Activated T-cell treated with anti-CD3 and anti-CD28 coated beads, Interleukin-2, amount 50 U/mL, for 72 hours (primary cell): ENCODE results near the gene TSPOAP1. TPM values are rescaled to one million over a fixed set of nuclear protein-coding genes. Genes with fewer than 3 reads are reported as not detected.

Source experiments
- ATAC-seq, 2 donors: fragments of 150-1000 bp; cut with Tn5 transposase; replicated peaks in 1 of 2; 2 replicates each; pipeline ENCODE4 v1.10.0; 2021; ENCODE audit warnings: moderate library complexity in 2 of 2, mild to moderate bottlenecking in 1 of 2
- DNase-seq, 2 donors: peaks; one replicate each; pipeline ENCODE4 v3.0.0; 2021 to 2022; ENCODE audit warnings: mixed read lengths in 1 of 2
- H3K27ac Mint-ChIP-seq: one replicate; pipeline ENCODE4 v1.8.0; 2022; ENCODE audit warnings: mild to moderate bottlenecking, moderate library complexity, mixed read lengths
- H3K27me3 Mint-ChIP-seq: one replicate; pipeline ENCODE4 v1.8.0; 2022; ENCODE audit warnings: low read depth, mixed read lengths
- H3K36me3 Mint-ChIP-seq, 2 donors: one replicate each; pipeline ENCODE4 v1.8.0; 2022; ENCODE audit warnings: mixed read lengths in 2 of 2, mild to moderate bottlenecking in 1 of 2; ENCODE audit not compliant: insufficient read depth in 2 of 2
- H3K4me1 Mint-ChIP-seq: one replicate; pipeline ENCODE4 v1.8.0; 2022; ENCODE audit warnings: low read depth, mixed read lengths
- H3K4me3 Mint-ChIP-seq, 2 donors: one replicate each; pipeline ENCODE4 v1.8.0; 2022; ENCODE audit warnings: mild to moderate bottlenecking in 2 of 2, mixed read lengths in 2 of 2, moderate library complexity in 2 of 2
- H3K9me3 Mint-ChIP-seq, 2 donors: one replicate each; pipeline ENCODE4 v1.8.0; 2022; ENCODE audit warnings: mixed read lengths in 2 of 2
- total RNA-seq, 2 donors: library from RNA; stranded (reverse); gene quantifications; one replicate each; pipeline ENCODE4 v1.2.3, GENCODE V29; 2022

TSPOAP1 gene
- total RNA-seq, 2 donors from 2014 or later = 42.3 to 55.3 TPM

DNA sequence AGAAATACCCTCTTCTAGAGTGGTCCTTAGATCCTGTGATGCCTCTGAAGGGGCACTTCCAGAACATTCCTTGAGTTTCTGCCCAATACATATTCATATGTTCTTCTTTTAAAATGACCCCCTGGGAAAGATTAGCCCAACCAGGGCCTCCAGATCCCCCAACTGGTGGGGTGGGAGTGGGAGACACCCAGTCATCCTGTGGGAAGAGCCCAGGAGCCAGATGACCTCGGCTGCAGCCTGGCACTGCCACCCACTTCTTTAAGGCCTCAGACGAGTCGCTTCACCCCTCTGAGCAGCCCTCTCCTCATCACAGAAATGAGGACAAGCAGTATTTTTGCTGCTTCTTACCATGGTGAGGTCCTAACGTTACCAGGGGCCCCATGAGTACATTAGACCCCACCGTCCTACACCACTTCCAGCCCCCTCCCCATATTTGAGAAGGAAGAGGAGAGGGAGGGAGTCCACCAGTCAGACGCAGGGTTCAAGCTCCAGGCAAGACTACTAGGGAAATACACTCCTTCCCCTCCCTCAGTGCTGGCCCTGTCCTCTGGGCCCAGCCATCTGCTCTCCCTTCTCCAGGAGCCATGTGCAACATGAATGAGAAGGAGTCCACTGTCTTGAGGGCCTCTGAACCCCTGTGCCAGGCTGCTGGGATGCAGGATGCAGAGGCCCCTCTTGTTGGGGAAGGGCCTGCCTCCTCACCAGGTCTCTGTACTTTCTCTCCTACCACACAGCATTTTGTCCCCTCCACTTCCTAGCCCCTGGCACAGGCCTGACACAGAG, 59.6 kb downstream of the TSPOAP1 start:
- Mint-ChIP-seq H3K9me3 (no peaks in the 10 kb centered on the region), H3K27ac (no peak overlapping the region), H3K4me1 (no peaks in the 10 kb centered on the region), H3K27me3 (peaks cover 11% of the 10 kb centered on the region), H3K4me3 (no peak overlapping the region), H3K36me3 (no peaks in the 10 kb centered on the region)
- DNase-seq = no peak
- ATAC-seq = no peak

DNA sequence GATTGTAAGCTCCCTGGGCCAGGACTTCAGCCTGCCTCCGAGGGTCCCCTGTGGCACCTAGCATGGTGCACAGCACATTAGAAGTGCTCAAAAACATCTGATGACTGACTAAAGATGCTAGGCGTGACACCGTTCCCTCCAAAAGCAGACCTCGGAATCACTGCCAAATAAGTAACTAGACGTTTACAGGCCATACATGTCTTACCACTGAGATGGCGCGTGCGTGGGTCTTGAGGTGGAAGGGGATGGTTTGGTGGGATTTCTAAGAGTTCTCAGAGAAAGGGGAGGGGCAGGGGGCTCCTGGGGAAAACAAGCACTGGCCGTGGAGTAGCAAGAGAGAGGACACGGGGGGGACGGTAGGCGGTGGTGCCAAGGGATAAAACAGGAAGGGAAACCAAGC, 60.3 kb downstream of the TSPOAP1 start:
- H3K36me3 Mint-ChIP-seq = no peaks in the 10 kb centered on the region
- no peak overlapping the region for H3K4me3 Mint-ChIP-seq
- H3K27ac Mint-ChIP-seq = no peak overlapping the region
- peaks cover 18% of the 10 kb centered on the region for H3K27me3 Mint-ChIP-seq
- ATAC-seq = no peak
- H3K9me3 Mint-ChIP-seq = no peaks in the 10 kb centered on the region
- no peaks in the 10 kb centered on the region for H3K4me1 Mint-ChIP-seq
- DNase-seq = no peak

DNA sequence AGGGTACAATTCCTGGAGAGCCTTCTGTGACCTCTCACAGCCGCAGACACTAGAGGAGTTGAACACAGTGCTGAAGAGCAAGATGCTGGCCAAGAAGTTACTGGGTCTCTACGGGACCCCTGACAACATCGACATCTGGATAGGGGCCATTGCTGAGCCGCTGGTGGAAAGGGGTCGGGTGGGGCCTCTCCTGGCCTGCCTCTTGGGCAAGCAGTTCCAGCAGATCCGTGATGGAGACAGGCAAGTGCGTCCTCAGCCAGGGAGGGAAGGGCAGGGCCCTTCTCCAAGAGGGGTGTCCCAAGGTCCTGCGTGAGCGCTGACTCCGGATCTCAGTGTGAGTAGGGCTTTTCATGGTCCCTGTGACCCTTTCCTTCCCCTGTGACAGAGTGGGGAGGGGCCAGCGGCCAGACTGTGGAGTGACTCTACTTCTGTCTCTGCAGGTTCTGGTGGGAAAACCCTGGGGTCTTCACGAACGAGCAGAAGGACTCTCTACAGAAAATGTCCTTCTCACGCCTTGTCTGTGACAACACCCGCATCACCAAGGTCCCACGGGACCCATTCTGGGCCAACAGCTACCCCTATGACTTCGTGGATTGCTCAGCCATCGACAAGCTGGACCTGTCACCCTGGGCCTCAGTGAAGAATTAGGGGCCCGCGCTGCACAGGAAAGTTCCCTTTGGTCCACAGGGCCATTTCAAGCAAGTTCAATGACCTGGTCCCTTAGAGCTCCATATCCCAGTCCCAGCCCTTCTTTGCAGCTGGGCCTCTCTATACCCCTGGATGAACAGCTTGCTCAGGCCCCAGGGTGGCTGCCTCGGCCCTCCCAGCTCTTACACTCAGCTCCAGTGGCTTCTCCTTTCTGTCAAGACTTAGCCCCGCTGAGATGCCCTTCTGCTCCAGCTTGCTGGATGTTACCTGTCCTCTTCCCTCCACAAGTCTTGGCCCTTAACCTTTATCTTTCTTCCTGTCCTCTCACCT, 61.0 kb downstream of the TSPOAP1 start:
- Mint-ChIP-seq H3K36me3 (no peaks in the 10 kb centered on the region), H3K27ac (no peak overlapping the region), H3K9me3 (no peaks in the 10 kb centered on the region), H3K4me3 (no peak overlapping the region), H3K4me1 (no peaks in the 10 kb centered on the region), H3K27me3 (peaks cover 24% of the 10 kb centered on the region)
- DNase-seq (no peak), ATAC-seq (no peak)

DNA sequence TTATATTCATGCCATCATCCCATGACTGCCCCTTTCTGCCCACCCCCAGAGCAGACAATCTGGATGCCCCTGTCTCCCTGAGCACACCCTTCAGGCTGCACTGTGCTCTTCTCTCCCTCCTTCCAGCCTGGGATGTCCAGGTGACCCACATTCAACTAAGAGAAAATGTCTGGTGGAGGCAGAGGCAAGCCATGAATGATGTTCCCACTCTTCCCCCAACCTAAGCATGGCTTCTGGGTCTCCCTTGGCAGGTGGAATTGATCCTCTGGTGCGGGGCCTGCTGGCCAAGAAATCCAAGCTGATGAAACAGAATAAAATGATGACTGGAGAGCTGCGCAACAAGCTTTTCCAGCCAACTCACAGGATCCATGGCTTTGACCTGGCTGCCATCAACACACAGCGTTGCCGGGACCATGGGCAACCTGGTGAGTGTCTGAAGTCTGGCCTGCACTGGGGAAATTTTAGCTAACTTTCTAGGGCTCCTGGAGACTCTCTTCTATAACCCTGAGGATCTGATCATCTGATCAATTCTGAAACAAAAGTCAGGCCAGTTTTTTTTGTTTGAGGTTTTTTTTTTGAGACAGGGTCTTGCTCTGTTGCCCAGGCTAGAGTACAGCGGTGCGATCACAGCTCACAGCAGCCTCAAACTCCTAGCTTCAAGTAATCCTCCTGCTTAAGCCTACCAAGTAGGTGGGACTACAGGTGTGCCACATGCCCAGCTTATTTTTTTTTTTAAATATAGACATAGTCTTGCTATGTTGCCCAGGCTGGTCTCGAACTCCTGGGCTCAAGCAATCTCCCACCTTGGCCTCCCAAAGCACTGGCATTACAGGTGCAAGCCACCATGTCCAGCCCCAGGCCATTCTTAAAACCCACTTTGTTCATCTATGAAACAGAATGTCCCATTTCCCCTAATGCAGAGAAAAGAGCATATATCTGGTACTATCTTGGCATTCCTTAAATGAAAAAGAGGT, 62.4 kb downstream of the TSPOAP1 start:
- peaks cover 39% of the 10 kb centered on the region for H3K27me3 Mint-ChIP-seq
- H3K36me3 Mint-ChIP-seq = no peaks in the 10 kb centered on the region
- H3K9me3 Mint-ChIP-seq = no peaks in the 10 kb centered on the region
- DNase-seq (no peak), ATAC-seq (no peak)
- no peak overlapping the region for H3K4me3 Mint-ChIP-seq
- H3K27ac Mint-ChIP-seq = no peak overlapping the region
- no peaks in the 10 kb centered on the region for H3K4me1 Mint-ChIP-seq

DNA sequence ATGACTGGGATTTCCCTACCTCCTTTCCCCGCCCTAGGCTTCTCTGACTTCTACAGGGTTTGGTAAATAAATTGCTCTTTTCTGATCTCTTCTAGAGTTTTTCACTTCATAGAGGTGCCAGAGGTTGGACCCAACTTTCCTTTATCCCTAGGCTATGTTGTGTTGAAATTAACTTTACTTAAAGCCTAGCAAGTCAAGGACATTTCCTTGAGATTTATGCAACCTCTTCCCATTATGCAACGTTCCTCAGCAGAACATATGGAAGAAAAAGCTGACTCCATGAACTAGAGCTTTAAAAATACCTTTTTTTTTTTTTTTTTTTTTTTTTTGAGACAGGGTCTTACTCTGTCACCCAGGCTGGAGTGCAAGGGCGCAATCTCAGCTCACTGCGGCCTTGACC, 63.3 kb downstream of the TSPOAP1 start:
- H3K4me1 Mint-ChIP-seq = no peaks in the 10 kb centered on the region
- ATAC-seq = no peak
- no peaks in the 10 kb centered on the region for H3K36me3 Mint-ChIP-seq
- H3K27me3 Mint-ChIP-seq = peaks cover 48% of the 10 kb centered on the region
- no peak for DNase-seq
- no peak overlapping the region for H3K27ac Mint-ChIP-seq
- H3K9me3 Mint-ChIP-seq = no peaks in the 10 kb centered on the region
- H3K4me3 Mint-ChIP-seq = no peak overlapping the region

DNA sequence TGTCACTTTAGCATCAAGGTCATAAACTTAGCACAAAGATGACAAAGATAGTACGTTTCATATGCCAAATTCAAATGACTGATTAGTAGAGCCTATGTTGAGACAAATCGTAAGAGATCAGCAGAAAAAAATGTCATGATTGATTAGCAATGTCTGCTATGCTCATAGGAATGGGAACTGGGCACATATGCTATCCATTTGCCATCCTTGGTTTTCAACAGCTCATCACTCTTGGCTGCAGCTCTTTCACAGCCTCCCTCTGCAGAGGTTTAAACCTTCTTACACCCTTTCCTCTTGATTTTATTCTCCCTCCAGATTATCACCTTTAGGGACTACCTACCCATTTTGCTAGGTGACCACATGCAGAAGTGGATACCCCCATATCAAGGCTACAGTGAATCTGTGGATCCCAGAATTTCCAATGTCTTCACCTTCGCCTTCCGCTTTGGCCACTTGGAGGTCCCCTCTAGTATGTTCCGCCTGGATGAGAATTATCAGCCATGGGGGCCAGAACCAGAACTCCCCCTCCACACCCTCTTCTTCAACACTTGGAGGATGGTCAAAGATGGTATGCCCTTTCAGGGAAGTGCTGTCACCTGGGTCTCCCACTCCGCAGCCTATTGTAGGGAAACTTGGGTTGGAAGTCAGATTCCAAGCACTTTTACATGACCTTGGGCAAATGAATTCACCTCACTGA, 64.0 kb downstream of the TSPOAP1 start:
- no peak for DNase-seq
- H3K4me1 Mint-ChIP-seq = no peaks in the 10 kb centered on the region
- no peak for ATAC-seq

DNA sequence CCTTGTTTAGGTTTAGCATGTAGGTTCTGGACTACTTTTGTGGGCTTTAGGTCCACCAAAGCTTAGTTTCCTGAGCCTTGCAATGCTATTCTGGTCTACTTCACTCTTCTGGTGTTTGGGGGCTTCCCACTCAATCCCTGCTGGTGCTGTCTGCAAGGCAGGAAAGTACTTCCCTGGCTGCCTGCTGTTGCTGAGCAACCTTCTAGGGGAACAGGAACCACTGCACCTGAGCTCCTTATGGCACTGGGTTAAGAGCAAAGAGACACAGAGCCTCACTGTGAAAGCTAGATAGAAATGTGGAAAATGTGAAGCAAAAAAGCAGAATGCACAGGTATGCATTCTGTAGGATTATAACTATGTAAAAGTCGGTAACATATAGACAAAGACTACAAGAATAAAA, 64.8 kb downstream of the TSPOAP1 start:
- no peaks in the 10 kb centered on the region for H3K36me3 Mint-ChIP-seq
- ATAC-seq = no peak
- H3K27me3 Mint-ChIP-seq = peaks cover 53% of the 10 kb centered on the region
- no peak overlapping the region for H3K4me3 Mint-ChIP-seq
- DNase-seq = no peak
- no peak overlapping the region for H3K27ac Mint-ChIP-seq
- no peaks in the 10 kb centered on the region for H3K9me3 Mint-ChIP-seq
- H3K4me1 Mint-ChIP-seq = no peaks in the 10 kb centered on the region

More for the DNA sequence above, 64.0 kb downstream of the TSPOAP1 start:
- H3K27me3 Mint-ChIP-seq = peaks cover 53% of the 10 kb centered on the region
- no peak overlapping the region for H3K4me3 Mint-ChIP-seq
- no peak overlapping the region for H3K27ac Mint-ChIP-seq
- H3K9me3 Mint-ChIP-seq = no peaks in the 10 kb centered on the region
- H3K36me3 Mint-ChIP-seq = no peaks in the 10 kb centered on the region

DNA sequence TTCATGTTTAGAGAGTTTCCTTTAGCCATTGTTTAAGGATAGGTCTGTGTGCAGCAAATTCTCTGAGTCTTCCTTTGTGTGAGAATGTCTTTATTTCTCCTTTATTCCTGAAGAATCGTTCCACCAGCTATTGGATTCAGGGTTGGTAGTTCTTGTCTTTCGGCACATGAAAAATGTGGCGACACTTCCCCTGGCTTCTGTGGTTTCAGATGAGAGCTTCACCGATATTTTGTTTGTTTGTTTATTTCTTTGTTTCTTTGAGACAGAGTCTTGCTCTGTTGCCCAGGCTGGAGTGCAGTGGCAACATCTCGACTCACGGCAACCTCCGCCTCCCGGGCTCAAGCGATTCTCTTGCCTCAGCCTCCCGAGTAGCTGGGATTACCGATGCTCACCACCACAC, 66.4 kb downstream of the TSPOAP1 start:
- no peaks in the 10 kb centered on the region for H3K36me3 Mint-ChIP-seq
- no peaks in the 10 kb centered on the region for H3K4me1 Mint-ChIP-seq
- DNase-seq = no peak
- no peak for ATAC-seq
- no peak overlapping the region for H3K4me3 Mint-ChIP-seq
- no peaks in the 10 kb centered on the region for H3K9me3 Mint-ChIP-seq
- no peak overlapping the region for H3K27ac Mint-ChIP-seq
- H3K27me3 Mint-ChIP-seq = peaks cover 65% of the 10 kb centered on the region

DNA sequence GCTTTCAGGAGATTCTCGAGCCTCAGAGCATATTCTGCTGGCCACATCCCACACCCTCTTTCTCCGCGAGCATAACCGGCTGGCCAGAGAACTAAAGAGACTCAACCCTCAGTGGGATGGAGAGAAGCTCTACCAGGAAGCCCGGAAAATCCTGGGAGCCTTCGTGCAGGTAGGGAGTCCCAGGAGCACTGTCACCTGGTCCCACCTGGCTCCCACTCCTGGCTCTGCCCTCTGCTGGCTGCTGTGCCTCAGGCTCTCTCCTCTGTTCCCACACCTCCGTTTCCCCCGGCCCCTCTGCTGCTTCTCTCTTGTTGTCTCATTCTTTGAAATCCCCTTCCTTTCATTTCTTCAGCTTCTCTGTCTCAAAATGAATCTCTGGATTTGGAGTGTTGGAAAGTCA, 73.8 kb downstream of the TSPOAP1 start:
- ATAC-seq (no peak), DNase-seq (no peak)
- Mint-ChIP-seq H3K4me3 (no peak overlapping the region), H3K36me3 (no peaks in the 10 kb centered on the region), H3K27ac (no peak overlapping the region), H3K27me3 (peaks cover 29% of the 10 kb centered on the region), H3K4me1 (no peaks in the 10 kb centered on the region), H3K9me3 (no peaks in the 10 kb centered on the region)

DNA sequence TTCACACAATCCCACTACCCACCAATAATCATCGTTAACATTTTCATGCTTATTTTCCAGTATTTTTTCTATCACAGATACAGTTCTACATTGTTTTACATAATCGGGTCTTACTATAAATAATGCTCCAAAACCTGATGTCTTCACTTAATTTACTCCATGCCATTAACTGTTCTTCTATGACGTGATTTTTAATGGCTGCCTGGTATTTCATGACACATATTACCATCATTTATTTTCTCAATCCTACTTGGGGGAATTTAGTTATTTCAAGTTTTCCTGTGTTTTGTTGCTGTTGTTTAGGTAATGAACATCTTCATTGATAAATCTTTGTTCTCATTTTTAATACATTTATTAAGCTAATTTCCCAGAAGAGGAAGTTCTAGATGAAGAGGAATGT, 75.5 kb downstream of the TSPOAP1 start:
- H3K9me3 Mint-ChIP-seq = no peaks in the 10 kb centered on the region
- no peak overlapping the region for H3K4me3 Mint-ChIP-seq
- DNase-seq (no peak), ATAC-seq (no peak)
- H3K36me3 Mint-ChIP-seq = no peaks in the 10 kb centered on the region
- no peak overlapping the region for H3K27ac Mint-ChIP-seq
- peaks cover 9% of the 10 kb centered on the region for H3K4me1 Mint-ChIP-seq
- peaks cover 37% of the 10 kb centered on the region for H3K27me3 Mint-ChIP-seq

DNA sequence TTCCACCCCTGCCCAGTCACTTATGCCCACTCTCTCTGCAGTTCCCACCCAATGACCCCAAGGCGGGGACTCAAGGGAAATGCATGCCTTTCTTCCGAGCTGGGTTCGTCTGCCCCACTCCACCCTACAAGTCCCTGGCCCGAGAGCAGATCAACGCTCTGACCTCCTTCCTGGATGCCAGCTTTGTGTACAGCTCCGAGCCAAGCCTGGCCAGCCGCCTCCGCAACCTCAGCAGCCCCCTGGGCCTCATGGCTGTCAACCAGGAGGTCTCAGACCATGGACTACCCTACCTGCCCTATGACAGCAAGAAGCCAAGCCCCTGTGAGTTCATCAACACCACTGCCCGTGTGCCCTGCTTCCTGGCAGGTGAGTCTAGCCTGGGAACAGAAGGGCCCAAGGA, 76.5 kb downstream of the TSPOAP1 start:
- no peak for ATAC-seq
- H3K4me3 Mint-ChIP-seq = no peak overlapping the region

More for the DNA sequence above, 76.5 kb downstream of the TSPOAP1 start:
- H3K9me3 Mint-ChIP-seq = no peaks in the 10 kb centered on the region
- DNase-seq = no peak
- no peaks in the 10 kb centered on the region for H3K36me3 Mint-ChIP-seq
- peaks cover 16% of the 10 kb centered on the region for H3K4me1 Mint-ChIP-seq
- peaks cover 31% of the 10 kb centered on the region for H3K27me3 Mint-ChIP-seq
- H3K27ac Mint-ChIP-seq = no peak overlapping the region
